ENCODE results near the gene KLKB1.
"Not testable (repeated sequence)": the region's sequence is repeated elsewhere in the genome, so short reads cannot be mapped to it uniquely, and the experiment has no call there.

The KLKB1 gene

DNA sequence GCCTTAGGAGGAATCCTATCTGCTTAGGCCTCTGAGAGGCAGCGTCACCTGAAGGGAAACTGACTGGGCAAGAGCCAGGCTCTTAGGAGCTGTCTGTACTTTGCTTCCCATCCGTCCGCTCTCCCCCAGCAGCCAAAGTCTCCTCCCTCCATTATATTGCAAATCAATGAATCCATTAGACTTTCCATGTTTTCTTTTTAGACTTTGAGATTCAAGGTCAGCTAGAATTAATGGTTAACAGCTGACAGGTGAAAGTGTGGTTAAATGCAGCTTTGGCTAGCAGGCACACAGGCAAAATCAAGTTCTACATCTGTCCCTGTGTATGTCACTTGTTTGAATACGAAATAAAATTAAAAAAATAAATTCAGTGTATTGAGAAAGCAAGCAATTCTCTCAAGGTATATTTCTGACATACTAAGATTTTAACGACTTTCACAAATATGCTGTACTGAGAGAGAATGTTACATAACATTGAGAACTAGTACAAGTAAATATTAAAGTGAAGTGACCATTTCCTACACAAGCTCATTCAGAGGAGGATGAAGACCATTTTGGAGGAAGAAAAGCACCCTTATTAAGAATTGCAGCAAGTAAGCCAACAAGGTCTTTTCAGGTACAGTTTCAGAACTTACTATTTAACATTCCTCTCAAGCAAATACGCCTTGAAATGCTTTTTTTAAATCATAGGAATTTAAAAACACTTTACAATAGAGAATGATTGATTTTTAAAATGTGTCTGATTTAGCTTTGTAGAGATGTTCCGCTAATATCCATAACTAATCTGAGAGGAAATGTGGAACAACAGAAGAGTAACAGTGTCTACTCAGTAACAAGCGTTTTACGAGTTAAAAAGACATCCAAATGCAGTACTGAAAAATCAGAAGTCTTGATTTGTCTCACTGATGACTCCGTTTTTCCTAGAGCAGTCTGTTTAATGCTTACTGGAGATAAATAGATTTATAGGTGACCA is 38.7 kb downstream of the KLKB1 start, which contains the start of gene F11:
Gene F11, plus strand, starts transcription at position 507 of the 970 bp plus-strand sequence. CDS start 948 bp downstream, outside the sequence.
- no peak for DNase-seq (ENCODE audit: low spot score)

DNA sequence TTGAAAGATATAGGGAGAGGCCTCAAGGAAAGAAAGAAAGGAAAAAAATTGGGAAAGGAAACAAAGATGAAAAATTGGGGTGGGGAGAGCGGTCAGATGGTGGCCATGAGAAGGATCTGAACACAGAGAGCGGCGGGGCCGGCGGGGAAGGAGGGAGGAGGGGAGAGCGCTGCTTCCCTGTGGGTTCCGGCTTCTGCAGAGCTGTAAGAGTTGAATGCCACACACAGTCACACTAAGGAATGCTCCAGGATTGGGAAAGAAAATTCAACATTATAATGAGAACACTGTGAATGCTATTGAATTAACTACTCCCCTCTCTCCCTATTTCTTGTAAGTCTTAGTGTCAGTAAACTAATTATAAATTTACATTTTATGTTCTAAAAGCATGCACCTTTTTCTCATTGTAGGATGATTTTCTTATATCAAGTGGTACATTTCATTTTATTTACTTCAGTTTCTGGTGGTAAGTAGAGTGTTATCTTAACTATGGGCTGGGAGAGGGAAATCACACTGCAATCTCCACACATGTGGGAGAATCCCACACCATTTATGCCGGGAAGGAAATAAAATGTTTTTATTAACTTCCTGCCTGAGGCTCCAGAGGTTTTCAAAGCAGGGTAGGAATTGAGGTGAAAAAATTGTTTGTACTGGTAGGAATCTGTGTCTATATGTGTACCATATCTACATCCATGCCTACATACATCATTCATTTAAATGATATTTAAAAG is 39.6 kb downstream of the KLKB1 start:
- DNase-seq (ENCODE audit: low spot score) = no peak

DNA sequence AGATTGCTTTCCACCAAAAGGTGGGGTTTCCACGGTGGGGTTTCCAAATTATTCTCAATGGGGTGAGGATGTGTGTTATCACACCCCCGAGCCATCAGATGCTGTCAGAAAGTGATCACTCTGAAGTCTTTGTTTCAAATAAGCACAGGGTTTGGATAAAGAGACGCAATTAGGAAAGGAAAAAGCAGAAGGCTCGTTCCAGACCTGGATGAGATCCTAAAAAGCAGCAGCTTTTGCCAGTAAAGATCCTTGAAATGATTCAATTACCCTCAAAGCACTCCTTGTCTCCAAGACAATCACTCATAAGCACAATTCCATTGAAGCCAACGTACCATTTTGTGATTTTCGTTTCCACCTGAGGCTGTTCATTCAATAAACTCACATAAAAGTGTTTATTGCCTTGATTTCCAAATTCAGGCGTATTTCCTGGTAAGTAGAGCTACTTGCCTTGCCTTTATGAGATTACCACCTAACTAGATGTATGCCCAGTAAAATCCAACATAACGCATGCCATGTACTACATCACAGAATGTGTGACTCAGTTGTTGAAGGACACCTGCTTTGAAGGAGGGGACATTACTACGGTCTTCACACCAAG is 43.9 kb downstream of the KLKB1 start:
- DNase-seq (ENCODE audit: low spot score) = no peak

DNA sequence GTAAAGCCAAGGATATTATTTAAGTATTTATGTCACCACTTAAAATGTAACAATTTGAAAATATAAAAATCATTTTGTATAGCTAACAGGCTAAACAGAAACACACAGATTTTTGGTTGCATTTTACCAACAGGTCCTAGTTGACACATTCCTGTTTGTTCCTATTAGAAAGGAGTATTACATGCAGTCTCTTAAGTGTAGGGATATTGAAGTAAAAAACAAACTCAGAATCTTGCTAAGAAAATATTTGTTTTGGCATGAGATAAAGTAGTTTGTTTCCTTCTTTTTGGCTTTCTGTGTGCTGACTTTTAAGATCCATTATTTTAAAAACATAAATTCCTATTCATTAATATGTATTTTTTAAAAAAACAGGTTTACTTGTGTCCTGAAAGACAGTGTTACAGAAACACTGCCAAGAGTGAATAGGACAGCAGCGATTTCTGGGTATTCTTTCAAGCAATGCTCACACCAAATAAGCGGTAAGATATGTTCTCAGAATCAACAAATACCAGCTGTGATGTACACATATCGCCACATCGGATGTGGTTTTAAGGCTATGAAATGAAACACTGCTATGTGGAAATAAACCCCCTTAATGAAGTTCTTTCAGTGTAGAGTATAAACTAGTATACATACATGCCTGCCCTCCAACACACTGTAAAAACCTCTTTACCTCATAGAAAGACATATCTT is 45.5 kb downstream of the KLKB1 start:
- no peak for DNase-seq (ENCODE audit: low spot score)

DNA sequence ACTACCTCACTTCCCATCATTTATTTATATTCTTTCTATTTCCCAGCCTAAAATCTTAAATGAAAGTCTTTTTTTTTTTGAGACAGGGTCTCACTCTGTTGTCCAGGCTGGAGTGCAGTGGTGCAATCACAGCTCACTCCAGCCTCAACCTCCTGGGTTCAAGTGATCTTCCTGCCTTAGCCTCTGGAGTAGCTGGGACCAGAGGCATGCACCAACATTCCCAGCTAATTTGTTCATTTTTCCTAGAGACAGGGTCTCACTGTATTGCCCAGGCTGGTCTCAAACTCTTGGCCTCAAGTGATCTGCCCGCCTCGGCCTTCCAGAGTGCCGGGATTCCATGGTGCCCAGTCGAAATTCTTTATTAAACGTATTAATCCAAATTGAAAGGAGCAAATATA is 46.1 kb downstream of the KLKB1 start:
- DNase-seq (ENCODE audit: low spot score) = not testable (repeated sequence)

DNA sequence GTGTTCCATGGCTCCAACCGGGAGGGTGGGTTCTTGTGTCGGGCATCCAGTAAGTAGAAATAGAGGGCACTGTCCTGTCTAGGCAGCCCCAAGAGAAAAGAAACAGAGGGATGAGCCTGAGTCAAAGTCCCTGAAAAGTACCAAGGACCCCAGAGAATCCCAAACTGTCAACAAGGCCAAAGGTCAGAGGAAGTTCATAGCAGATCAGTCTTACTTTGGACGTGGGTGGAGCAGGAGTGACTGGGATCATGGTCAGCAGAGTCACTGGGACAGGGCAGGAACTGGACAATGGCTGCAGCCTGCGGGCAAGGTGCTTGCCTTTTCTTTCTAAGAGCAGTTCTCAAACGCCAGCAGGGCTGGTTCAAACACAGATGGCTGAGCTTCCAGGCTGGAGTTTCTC is 56.0 kb downstream of the KLKB1 start:
- DNase-seq (ENCODE audit: low spot score) = no peak

DNA sequence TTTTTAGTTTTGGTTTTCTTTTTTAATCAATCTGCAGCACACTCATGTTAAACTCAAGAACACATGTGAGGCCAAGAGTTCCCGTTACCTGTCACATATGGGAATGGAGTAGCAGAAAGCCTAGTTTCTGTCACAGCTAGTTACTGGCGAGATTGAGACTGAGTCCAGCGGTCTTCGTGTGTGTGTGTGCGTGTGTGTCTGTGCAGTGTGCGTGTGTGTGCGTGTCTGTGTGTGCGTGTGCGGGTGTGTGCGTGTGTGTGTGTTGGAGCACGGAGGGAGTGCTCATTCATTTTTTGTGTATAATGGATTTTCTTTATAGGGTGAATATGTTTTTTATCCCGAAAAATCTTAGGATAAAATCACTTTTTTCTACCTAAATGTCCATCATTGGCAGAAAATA is 57.8 kb downstream of the KLKB1 start:
- DNase-seq (ENCODE audit: low spot score) = no peak

DNA sequence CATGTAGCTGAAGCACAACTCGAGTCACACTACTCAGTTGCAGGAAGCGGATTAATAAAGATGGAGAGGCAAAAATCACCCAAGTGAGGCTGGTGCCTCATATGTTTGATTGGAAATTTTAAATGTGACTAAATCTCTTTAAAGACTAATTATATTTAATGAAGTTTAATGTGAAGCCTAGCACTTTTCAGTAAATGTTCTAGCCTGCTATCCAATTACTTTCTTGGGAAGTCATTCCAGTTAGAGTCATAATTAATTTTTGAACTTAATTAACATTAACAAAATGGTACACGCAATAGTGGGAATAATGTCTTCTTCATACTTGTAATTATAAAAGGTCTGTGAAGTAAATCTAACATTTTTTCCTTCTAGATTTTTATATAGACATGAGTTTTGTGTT is 59.3 kb downstream of the KLKB1 start:
- no peak for DNase-seq (ENCODE audit: low spot score)

DNA sequence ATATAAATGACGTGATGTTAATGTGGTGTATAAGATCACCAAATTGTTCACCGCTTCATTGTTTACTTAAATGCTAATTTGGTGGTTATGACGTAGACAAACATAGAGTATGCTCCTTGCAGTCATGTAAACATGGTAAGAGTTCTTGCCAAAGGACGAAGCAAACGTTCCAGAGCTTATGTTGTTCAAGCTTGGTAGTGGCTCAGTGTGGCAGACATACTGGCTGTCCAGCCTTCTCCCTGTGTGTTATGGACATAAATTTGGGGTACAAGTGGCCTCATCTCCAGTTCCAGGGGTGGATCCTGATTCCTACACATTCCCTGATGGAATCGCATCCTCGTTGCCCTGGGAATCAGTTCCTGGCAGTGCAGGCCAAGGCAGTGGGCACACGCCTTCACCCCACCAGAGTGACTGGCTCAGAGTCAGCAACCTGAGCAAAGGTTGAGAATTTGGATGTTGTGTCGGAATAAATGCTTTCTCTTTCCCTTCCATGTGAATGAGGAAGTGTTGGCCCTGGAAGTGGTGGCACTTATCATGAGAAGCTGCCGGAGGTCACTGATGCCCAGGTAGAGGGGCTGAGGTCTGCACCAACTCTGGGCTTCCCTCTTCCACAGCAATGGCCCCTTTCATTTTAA is 64.1 kb downstream of the KLKB1 start:
- DNase-seq (ENCODE audit: low spot score) = no peak

DNA sequence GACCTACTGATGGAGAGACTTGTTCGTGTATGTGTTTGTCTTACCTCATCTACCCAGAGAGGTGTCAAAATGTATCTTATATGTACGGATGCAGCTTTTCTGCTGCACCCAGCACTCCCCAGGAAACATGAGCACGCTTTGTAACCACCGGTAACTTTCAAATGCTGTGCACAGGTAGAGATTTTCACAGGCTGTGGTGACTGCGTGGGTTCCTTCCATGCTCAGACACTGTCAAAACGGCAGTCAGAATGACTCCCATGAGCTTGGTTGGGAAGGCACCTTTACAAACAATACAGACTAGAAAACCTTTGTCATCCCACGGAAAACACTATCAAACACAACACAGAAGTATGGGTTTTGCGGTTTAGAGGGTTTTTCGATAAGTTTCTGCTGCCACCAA is 66.9 kb downstream of the KLKB1 start:
- DNase-seq (ENCODE audit: low spot score) = no peak

DNA sequence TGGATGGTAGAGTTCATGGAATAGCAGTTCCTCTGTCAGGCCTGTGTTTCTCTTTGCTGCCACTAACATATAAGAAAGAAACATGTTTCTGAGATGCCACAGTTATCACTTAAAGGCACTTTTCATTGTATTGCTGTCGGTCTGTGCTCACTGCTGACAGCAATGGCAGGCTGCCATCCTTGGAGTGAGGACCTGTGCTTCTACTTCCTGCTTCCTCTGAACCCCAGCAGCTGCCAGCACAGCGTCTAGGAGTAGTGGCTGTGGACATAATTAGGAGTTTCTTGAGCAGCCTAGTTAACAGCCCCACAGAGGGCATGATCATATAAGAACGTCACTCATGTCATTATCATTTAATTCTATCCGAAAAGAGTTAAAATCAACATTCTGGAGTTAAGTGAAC is 69.2 kb downstream of the KLKB1 start:
- DNase-seq (ENCODE audit: low spot score) = no peak

DNA sequence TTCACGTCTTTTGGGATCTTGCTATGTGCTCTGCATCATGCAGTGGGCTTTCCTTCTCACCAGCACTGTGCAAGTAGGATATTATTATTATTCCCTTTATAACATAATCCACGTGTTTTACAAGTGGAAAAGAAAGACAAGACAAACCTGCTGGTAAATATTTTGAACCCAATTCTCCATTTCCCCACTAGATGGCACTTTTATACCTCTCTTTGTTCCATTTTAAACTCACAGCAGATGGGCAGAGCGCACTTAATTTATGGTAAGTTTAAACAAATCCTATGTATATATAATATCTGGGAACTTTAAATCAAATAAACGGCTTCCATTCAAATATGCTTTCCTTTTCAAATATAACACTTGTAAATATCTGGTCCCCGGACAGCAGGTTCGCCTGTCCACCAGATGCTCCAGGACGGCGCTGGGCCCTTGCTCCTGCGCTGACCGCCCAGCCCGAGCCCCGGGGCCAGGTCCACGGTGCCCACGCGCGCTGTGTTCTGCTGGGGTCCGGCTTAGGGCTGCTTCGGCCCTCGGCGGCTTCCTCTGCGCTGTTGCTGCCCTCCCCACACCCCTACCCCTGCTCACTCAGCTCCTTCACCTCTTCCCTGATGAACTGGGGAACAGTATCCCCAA is 69.8 kb downstream of the KLKB1 start:
- DNase-seq (ENCODE audit: low spot score) = no peak

DNA sequence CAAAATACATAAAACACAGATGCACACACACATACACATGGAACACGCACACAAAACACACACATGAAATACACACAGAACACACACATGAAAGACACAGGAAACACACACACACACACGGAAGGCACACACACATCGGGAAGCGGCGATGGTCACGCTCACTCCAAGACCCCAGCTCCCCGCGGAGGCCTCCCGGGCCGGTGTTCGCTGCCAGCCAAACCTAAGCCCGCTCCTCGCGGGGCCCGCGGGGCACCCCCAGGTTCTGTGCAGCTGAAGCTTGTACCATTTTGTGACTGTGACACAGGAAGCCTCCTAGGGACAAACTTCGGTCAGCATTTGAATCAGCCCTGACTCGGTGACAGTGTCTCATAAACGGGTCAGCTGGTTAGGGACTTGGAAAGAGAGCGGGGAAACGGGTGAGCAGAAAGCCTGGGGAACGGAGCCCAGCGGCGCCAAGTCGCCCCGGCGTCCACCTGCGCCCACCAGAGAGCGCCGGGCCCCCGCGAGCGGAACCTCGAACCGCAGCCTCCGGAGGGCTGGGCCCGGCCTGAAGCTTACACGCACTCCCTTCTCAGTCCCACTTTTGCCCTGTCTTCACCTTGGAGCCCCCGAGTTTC is 70.8 kb downstream of the KLKB1 start:
- DNase-seq (ENCODE audit: low spot score) = no peak

DNA sequence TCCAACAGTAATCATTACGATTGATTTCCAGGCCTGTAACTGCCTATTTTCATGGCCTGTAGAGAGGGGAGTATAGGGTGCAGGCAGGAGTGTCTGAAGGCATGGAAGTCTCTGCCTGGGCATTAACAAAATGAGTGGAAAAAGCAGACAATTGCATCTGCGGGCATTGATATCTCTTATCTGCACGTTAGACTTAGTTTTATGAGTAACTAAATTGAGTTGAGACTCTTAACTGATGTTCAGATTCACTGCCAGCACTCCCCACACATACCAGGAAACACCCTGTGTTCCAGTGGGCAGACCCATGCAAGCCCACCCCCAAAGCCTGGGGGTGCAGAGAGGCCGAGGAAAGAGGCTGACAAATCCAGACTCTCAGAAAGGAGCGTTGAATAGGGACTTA is 72.0 kb downstream of the KLKB1 start:
- no peak for DNase-seq (ENCODE audit: low spot score)

DNA sequence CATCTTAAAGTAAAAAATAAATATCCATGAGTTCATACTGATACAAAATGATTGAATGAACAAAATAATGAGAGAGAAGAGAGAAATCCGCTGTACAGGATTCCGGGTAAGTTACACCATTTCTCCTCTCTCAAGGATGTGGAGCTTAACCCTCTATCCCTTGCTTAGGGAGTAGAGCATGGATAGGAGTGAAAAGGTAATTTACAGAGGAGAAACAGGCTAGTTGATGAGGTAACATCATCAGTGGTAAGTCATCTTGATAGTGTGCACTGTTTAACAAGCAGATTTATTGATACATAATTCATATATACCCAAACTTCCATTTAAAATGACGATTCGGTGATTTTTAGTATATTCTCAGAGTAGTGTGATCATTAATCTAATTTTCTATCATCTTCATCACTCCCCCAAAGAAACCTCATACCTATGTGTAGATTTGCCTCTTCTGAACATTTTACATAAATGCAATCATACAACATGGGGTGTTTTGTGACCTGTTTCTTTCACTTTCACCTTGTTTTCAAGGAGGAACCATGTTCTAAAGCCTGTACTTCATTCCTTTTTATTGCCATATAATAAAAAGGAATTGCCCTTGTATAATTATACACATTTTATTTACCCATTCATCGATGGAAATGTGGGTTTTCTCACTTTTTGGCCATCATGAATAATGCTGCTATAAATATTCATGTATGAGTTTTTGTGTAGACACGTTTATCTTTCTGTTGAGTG is 73.5 kb downstream of the KLKB1 start:
- DNase-seq (ENCODE audit: low spot score) = no peak

DNA sequence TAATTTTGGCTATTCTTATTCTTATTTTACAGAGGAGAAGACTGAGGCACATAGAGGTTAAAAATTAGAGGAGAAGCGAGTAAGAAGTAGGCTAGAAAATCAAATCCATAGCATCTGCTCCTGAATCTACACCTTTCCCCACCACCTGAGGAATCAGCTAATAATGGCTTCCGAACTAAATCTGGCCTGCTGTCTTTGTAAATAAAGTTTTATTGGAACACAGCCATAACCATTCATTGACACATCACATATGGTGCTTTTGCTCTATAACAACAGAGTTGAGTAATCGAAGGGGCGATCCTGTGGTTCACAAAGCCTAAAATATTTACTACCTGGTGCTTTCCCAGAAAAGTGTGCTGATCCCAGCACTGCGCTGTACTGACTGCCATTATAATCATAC is 76.9 kb downstream of the KLKB1 start:
- DNase-seq (ENCODE audit: low spot score) = no peak

DNA sequence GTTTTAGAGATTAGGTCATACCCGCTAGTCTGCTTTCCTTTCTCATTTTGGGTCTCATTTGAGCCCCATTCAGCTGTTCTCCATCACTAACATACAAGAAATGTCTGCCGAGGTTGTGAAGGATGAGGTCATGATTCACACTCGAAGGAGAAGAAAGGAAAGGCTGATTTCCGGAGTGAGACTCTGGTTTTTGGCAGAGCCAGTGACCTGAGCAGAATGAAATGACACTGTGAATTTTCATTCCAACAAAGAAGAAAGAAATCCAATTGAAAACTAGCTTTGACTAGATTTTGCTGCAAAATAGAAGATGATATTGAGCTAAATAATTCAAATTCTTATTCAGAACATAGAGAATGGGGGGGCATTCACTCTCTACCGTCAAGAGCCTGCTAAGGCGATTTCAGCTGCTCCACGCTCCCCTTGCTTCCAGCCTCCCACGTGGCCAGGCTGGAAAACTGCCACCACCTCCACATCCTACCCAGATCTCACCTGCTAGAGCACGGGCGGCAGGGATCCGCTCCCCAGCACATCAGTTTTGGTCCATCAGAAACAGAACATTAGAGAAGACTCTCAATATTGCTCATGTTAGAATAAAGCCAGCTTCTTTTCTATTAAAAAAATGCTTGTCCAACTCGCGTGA is 77.7 kb downstream of the KLKB1 start:
- no peak for DNase-seq (ENCODE audit: low spot score)

DNA sequence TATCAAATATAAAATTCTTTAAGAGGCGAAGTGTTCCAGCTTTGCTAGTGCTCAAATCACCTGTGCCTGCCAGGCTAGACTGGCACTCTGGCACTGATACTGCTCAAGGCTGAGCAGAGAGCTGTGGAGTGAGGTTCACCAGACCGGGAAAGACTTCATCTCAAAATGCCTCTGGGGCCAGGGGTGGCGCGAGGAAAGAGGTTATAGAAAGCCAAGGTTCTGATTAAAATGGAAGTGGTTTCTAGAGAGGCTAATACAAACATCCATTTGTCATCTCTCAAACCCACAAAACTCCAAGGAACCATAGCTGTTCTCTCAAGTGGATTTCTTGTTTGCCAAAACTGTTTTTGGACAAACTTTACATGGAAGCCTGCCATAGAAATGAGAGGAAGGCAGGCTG is 80.2 kb downstream of the KLKB1 start:
- no peak for DNase-seq (ENCODE audit: low spot score)

DNA sequence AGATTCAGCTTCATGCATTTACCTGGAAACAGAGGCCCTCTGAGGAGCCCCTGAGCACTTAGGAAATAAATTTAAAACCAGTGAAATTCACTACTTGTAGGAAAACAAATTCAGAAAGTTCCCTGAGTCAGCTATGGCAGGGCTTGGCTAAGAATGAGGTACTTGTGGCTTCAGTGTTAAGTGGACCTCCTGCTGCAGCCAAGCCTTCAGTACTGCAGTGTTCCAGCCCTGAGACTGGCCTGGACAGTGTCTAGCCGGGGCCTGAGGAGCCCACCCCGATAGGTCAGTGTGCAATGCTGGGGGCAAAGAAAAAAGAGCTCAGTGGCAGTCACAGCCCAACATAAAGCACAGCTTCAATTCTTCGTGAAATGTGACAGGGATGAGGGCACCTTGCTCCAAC is 80.6 kb downstream of the KLKB1 start:
- no peak for DNase-seq (ENCODE audit: low spot score)
